GM12801 (cell line): ENCODE results near the gene S100A7A.

Source experiments
- CTCF ChIP-seq: IDR thresholded peaks from one replicate; pipeline ENCODE4 v1.5.1; 2011; ENCODE audit warnings: control low read depth; ENCODE audit not compliant: insufficient read length; ENCODE audit errors: extremely low read depth

Gene S100A7A

GRCh38 chr1:153395776-153396175 lies 20.5 kb upstream of the S100A7A start:
- no peak for TF ChIP-seq CTCF

- TF ChIP-seq CTCF = no peak
Observed at GRCh38 chr1:153396461-153396860, 19.9 kb upstream of the S100A7A start.

- no peak for TF ChIP-seq CTCF
Observed at GRCh38 chr1:153397051-153397923, 19.0 kb upstream of the S100A7A start.

DNA sequence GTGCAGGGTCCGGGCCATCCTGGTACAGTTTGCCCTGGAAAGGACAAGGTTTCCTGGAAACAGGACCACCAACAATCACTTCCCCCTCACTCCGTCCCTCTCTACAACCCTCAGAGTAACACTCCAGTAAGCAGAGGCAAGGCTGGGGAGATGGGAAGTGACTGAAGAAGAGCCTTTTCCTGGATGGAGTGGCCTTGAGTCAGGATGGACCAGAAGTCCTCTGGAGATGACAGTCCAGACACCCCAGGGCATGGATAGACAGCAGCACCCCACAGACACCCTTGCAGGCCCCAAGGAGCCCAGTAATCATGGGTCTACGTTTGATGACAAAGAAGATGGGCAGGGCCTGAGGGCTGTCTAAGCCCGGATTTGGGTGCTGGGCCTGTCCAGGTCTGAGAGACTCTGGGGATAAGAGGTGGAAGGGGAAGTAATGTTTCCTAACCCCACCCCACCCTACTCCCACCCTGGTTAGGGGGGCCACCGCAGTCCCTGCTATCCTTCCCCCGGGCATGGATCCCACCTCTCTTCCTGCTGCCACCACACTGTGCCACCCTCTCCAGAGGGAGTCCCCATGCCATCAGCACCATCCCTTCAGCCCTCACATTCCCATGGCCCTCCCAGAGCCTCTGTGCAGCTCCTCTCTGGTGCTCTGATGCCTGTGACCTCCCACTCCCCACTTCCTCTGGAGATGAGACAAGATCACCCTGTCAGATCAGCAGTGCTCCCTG lies 18.2 kb upstream of the S100A7A start:
- no peak for TF ChIP-seq CTCF

- TF ChIP-seq CTCF = no peak
Observed at GRCh38 chr1:153399401-153400055, 16.8 kb upstream of the S100A7A start.

DNA sequence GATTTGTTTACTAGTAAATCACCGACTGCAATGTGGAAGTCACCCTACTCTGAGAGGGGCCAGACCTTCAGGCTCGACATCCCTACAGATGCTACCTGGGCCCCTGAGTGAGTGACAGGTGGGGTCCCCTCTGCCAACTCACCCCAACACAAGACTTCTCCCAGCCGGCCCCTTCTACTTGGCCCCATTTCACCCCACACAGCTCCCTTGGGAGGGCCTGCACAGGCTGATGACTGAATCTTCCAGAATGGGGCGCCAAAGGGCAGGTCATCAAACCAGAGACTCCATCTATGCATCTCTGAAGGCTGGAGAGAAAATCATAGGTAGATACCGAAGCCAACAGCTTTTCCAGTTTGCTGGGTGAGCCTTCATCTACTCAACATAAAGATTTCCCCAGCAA lies 16.1 kb upstream of the S100A7A start:
- no peak for TF ChIP-seq CTCF

DNA sequence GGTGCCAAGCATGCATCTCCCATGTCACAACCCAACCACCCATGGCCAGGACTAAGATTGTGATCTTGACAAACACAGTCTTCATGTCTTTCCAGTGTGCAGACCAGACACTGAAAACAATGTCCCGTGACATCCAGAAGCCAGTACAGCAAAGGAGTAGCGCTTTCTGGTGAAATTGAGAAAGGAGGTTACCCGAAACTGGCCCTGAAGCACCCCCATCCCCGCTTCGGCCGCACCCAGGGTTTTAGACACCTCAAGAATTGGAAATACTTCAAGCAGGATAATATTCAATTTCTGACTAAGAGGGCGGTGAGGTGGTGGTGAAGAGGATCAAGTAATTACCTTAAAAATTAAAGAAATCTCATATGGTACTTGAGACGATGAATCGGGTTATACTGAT lies 14.9 kb upstream of the S100A7A start:
- TF ChIP-seq CTCF = no peak
